ENCODE data around the gene FBXW5.
A peak's percentile ranks its signal among the peaks of the same experiment; 100 is the strongest.

The FBXW5 gene

GRCh38 chr9:136949239-136949816 is 4.8 kb upstream of the FBXW5 start:
- no peak for DNase-seq

DNA sequence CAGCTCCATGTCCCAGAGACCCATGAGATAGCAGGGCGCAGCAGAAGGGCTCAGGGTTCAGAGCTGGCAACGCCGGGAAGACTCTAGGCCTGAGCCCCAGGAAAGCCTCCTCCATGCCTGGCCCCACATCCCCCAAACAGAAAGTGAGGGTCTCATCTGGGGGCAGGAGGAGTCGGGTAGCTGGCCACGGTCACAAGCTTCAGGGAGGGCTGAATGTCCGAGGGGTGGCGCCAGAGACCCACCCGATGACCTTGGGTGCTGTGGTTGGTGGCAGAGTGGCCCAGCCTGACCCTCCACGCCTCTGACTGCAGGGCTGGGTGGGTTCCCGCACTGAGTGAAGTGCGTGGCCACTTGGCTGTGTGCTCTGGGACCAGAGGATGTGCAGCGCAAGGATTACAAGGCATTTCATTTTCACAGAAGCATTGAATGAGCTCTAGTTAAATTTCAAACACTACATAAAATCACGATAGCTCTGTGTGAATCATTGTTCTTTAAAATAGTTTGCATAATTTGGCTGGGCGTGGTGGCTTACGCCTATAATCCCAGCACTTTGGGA is 3.5 kb upstream of the FBXW5 start:
- peak; percentile 34 for DNase-seq

DNA sequence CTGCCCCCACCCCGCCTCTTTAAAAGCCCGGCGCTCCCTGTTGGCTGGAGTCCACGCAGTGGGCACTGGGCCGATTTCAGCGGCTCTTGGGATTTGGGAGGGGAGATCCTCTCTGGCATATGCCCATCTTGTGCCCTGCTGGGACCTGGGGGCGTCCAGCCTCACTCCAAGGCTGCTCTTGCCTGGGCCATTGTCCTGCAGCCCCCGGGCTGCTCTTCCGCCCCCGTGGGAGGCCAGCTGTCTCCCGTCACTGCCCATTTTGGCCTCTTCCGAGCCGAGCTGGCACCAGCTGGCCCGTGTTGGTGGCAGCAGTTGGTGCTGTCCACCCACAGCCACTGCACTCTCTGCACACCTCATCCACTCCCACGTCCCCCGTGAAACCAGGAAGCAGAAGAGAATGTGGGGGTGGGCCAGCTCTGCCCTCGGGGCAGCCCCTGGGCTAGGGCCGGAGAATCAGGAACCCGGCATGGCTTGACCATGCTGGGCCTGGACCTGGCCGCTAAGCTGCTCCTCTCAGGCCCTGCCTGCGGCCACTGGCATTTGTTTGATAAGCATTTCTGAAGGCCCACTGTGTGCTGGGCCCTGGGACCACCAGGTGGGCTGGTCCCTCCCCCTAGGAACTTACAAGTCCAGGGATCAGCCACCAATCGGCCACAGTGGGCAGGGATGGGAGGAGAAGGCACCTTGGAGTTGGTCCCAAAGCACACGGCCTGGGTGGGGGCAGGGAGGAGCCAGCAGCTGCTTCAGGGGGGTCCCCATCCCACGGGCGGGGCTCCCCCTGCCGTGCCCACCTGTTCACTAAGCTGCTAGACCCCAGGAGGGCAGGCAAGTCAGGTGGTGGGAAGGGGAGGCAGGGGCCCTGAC is 2.7 kb upstream of the FBXW5 start:
- no peak for DNase-seq

DNA sequence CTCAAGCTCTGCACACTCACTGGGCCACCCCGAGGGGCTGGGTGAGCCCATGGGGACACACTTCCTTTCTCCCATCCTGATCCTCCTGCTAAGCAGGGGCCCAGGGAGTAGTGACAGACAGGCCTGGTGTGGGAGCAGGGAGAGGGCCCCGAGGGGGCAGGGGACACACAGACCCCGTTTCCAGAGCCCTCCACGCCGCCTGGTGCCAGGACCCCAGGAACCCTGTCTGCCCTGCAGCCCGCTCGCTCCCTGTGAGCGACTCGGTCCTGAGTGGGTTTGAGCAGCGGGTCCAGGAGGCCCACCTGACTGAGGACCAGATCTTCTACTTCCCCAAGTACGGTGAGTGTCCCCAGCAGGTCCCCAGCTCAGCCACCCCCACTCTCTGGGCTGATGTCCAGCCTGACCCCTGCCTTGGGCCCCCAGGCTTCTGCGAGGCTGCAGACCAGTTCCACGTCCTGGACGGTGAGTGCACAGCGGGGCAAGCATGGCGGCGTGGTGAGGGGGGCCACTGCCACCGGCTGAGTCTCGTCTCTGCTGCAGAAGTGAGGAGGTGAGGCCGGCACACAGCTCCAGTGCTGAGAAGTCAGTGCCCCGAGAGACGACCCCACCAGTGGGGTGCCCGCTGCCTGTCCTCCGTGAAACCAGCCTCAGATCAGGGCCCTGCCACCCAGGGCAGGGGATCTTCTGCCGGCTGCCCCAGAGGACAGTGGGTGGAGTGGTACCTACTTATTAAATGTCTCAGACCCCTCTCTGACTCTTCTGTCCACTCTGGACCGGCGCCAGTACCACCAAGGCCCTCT is 1.9 kb upstream of the FBXW5 start:
- DNase-seq, result no peak

GRCh38 chr9:136945333-136946227 is 1.0 kb upstream of the FBXW5 start:
- no peak for DNase-seq

GRCh38 chr9:136944212-136944518 is 373 bp downstream of the FBXW5 start:
- no peak for DNase-seq

DNA sequence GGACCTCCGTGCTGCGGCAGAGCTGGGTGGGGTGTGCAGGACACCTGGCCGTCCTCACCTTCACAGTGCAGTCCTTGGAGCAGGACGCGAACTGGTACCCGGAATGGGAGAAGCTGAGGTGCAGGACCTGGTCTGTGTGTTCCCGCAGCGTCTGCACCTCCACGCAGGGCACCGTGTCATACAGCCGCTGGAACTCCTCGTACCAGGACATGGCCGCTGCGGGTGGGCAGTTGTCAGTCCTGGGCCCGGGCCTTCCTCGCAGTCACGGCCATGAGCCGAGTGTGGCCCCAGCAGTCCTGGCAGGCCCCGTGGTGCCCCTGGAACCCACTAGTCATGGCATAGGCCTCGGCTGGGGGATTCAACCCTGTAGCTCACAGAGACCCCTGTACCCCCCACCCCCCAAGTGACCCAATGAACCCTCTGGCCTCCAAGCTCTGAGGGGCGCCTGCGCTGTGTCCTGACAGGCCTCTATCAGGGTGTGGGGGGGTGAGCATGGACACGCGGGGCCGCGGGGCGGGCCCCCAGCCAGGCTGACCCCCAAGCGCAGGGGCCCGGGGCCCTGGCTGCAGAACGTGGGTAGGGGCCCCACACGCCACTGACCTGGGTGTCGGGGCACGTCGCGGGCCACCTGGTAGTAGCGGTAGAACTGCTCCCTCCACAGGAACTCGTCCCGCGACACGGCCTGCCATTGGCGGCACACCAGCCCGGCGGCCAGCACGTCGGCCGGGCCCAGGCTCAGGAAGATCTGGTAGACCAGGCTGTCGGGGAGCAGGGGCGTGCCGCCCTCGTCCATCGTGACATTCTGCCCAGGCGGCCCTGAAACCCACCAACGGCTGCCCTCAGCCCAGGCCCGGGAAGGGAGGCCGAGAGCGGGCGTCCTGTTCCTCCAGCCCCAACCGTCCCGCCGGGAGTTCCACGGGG is 987 bp downstream of the FBXW5 start:
- DNase-seq, result peak; percentile 62

GRCh38 chr9:136942881-136943230 is 1.7 kb downstream of the FBXW5 start:
- DNase-seq, result no peak

DNA sequence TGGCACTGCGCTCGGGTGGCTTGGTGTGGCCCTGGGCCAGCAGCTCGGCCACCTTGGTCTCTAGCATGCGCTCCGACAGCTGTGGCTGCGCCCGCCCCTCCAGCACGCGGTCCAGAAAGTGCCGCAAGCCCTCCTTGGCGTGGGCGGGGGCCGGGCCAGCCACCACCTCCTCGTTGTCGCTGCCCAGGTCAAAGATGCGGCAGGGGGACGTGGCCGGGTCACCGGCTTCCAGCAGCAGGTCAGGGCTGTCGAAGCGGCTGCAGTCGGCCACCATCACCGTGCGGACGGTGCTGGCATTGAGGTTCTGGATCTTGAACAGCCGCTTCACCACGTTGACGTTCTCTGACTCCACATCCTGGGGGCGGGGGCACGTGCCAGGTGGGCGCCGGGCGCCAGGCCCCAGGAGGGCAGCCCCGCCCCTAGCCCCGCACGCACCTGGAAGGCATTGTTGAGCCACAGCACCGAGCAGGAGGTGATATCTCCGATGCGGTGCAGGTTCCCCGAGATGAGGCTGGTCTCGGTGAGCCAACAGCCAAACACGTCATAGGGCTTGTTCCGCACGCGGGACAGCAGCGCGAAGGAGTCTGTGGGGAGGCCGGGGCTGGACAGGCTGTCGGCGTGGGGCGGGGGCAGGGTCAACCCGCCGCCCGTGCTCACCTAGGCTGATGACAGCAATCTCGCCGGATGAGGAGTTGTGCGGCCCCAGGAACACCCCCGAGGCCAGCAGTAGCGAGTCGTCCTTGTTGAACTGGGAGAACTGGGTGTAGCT is 2.2 kb downstream of the FBXW5 start:
- DNase-seq, result no peak

DNA sequence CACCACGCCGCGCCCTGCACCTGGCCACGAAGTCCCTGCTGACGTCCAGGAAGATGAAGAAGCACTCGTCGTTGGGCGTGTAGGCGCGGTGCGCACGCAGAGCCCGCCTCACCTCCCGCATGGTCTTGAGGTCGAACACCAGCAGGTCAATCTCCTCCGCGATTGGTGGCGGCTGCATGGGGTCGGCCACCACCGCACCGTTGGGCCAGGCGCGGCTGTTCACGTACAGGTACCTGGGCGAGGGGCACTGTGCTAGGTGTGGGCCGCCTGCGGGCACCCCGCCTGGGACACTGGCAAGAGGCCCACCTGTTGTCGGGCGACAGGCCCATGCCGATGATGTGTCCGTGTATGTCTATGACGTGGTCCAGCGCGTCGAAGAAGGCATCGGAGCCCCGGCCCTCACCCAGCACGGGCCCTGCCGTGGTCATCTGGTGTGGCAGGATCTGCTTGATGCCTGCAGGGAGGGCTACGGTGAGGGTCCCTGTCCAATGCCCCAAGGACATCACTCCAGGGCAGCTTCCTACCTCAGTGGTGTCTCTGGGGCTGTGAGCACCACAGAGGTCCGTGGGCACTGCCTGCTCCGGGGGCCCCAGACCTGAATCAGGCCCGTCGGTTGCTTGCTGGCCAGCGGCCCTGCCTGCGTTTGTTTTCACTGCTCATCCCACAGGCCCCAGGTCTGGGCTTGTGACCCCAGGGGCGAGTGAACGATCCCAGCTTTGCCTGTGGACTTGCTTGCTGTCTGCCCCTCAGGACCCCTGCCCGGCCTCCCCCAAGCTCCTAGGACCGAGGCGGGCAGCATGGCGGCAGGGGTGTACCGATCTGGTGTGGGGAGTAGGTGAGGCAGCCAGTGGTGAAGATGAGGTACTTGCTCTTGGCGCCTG is 3.1 kb downstream of the FBXW5 start:
- no peak for DNase-seq

- no peak for DNase-seq
Observed at GRCh38 chr9:136940526-136941230, 3.9 kb downstream of the FBXW5 start.

DNA sequence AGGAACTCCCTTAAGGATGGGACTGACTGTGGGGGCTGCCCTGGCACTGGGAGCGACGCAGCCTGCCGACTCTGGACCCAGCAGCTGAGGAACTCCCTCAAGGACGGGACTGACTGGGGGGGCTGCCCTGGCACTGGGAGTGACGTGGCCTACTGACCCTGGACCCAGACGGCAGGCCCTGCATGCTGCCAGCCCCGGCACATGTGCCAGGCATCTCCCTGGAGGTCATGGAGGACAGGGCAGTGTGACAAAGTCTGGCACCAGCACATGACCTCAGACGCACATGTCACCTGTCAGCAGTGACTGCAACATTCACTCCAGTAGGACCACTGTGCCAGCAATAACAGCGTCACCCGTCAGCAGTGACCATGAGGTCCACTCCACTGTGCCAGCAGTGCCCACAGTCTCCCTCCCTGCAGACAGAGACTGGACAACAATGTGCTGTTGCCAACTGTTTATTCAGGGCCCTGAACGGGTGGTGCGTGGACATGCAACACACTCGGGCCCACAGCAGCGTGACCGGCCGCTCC is 4.5 kb downstream of the FBXW5 start:
- no peak for DNase-seq

GRCh38 chr9:136939431-136939995 is 5.0 kb downstream of the FBXW5 start:
- no peak for DNase-seq

GRCh38 chr9:136937186-136938001 is 7.1 kb downstream of the FBXW5 start:
- no peak for DNase-seq

DNA sequence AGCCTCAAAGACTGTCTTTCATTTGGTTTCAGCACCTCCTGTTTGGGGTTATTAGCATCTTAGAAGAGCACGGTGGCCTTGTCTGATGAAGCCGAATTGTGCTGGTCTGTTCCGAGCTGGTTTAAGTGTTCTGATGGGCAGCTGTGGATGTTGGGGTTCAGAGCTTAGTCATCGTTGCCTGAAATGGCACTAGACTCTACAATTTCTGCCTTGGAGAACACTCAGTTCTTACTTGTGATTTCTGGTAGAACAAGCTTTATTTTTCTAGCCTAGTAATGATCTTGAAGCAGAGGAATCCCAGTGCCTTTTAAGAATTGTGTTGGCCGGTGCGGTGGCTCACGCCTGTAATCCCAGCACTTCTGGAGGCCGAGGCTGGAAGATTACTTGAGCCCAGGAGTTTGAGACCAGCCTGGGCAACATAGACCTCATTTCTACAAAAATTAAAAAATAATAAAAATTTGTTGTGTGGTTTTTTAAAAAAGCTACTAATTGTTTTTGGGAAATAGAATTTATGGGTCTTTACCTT is 7.8 kb downstream of the FBXW5 start:
- no peak for DNase-seq

DNA sequence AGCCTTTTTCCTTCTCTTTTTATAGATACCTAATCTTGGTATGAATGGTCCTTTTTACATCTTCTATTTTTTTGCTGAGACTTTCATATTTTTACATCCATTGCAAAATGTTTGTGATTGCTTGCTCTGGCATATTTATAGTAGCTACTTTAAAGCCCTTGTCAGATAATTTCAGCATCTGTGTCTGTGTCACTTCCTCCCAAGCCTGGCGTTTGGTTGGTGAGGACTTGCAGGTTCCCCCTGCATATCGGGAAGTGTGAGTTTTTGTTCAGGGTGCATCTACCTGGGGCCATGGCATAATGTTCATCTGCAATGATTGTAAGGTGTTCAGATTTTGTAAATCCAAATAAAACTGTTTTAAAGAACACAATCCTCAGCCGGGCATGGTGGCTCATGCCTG is 8.9 kb downstream of the FBXW5 start:
- no peak for DNase-seq

- DNase-seq, result no peak
Observed at GRCh38 chr9:136934277-136934676, 10.3 kb downstream of the FBXW5 start.
